CD8-positive, alpha-beta memory T cell (primary cell): ENCODE data around the gene PRKCZ. TPM values are rescaled to one million over a fixed set of nuclear protein-coding genes. Genes with fewer than 3 reads are reported as not detected.
A peak's percentile ranks its signal among the peaks of the same experiment; 100 is the strongest.

ENCODE experiments used
- CTCF ChIA-PET: fragments of 350-600 bp; sonication (Branson Sonifier 250); formaldehyde crosslinking; loops from one replicate; lab custom pipeline; 2021; ENCODE audit warnings: antibody characterized with exemption; lab: Charles Lee
- POLR2A ChIA-PET: fragments of 350-600 bp; sonication (Branson Sonifier 250); formaldehyde crosslinking; loops from one replicate; lab custom pipeline; 2021; ENCODE audit warnings: antibody characterized with exemption; lab: Charles Lee
- DNase-seq, 5 donors: peaks; one replicate each; pipeline versions ENCODE4 v3.0.0 to v3.0.0-alpha.2; 2020 to 2022; ENCODE audit warnings: mixed read lengths in 1 of 5
- H3K27ac ChIP-seq: one replicate; pipeline ENCODE4 v1.7.0; 2013; ENCODE audit warnings: low read depth, mild to moderate bottlenecking, low read length, moderate library complexity
- H3K27me3 ChIP-seq: 2 replicates; pipeline ENCODE4 v1.7.0; 2013; ENCODE audit warnings: low read length, mild to moderate bottlenecking; ENCODE audit not compliant: insufficient read depth, poor library complexity, severe bottlenecking
- H3K36me3 ChIP-seq: 2 replicates; pipeline ENCODE4 v1.7.0; 2013; ENCODE audit warnings: mild to moderate bottlenecking, low read length, moderate library complexity; ENCODE audit not compliant: insufficient read depth
- H3K4me1 ChIP-seq: 2 replicates; pipeline ENCODE4 v1.7.0; 2013; ENCODE audit warnings: mild to moderate bottlenecking, low read length, moderate library complexity; ENCODE audit not compliant: insufficient read depth
- H3K4me3 ChIP-seq: 2 replicates; pipeline ENCODE4 v1.7.0; 2013; ENCODE audit warnings: mild to moderate bottlenecking, low read length
- H3K9me3 ChIP-seq: 2 replicates; pipeline ENCODE4 v1.7.0; 2013; ENCODE audit warnings: mild to moderate bottlenecking, low read length
- H3K27ac Mint-ChIP-seq, 8 donors: one replicate each; pipeline ENCODE4 v1.8.0; 2020 to 2021; ENCODE audit warnings: mixed read lengths in 8 of 8, mild to moderate bottlenecking in 6 of 8, inconsistent platforms in 3 of 8, moderate library complexity in 3 of 8
- H3K27me3 Mint-ChIP-seq, 2 donors: one replicate each; pipeline ENCODE4 v1.8.0; 2020 to 2021; ENCODE audit warnings: mixed read lengths in 2 of 2, mild to moderate bottlenecking in 1 of 2, moderate library complexity in 1 of 2
- H3K36me3 Mint-ChIP-seq, 3 donors: one replicate each; pipeline ENCODE4 v1.8.0; 2020 to 2021; ENCODE audit warnings: mixed read lengths in 3 of 3, inconsistent platforms in 1 of 3, mild to moderate bottlenecking in 1 of 3
- H3K4me1 Mint-ChIP-seq, 3 donors: one replicate each; pipeline ENCODE4 v1.8.0; 2020 to 2021; ENCODE audit warnings: mixed read lengths in 3 of 3, inconsistent platforms in 1 of 3, mild to moderate bottlenecking in 1 of 3
- H3K4me3 Mint-ChIP-seq, 7 donors: one replicate each; pipeline ENCODE4 v1.8.0; 2020 to 2021; ENCODE audit warnings: mixed read lengths in 7 of 7, mild to moderate bottlenecking in 6 of 7, moderate library complexity in 4 of 7, inconsistent platforms in 2 of 7
- H3K9me3 Mint-ChIP-seq, 5 donors: one replicate each; pipeline ENCODE4 v1.8.0; 2020 to 2022; ENCODE audit warnings: mixed read lengths in 5 of 5, mild to moderate bottlenecking in 3 of 5, moderate library complexity in 2 of 5, inconsistent platforms in 1 of 5
- polyA plus RNA-seq: library from polyadenylated mRNA; unstranded; fragments of 300-500 nt; fragmentation: Illumina TruSeq; gene quantifications from one replicate; pipeline ENCODE4 v1.2.3, GENCODE V29; 2021
- total RNA-seq, 2 experiments: library from RNA; stranded (reverse); gene quantifications; one replicate each; pipeline ENCODE4 v1.2.3, GENCODE V29; 2021

The PRKCZ gene
- total and polyA plus RNA-seq, 3 experiments from 2014 or later = 13.8 to 17.4 (median 15.4) TPM

DNA sequence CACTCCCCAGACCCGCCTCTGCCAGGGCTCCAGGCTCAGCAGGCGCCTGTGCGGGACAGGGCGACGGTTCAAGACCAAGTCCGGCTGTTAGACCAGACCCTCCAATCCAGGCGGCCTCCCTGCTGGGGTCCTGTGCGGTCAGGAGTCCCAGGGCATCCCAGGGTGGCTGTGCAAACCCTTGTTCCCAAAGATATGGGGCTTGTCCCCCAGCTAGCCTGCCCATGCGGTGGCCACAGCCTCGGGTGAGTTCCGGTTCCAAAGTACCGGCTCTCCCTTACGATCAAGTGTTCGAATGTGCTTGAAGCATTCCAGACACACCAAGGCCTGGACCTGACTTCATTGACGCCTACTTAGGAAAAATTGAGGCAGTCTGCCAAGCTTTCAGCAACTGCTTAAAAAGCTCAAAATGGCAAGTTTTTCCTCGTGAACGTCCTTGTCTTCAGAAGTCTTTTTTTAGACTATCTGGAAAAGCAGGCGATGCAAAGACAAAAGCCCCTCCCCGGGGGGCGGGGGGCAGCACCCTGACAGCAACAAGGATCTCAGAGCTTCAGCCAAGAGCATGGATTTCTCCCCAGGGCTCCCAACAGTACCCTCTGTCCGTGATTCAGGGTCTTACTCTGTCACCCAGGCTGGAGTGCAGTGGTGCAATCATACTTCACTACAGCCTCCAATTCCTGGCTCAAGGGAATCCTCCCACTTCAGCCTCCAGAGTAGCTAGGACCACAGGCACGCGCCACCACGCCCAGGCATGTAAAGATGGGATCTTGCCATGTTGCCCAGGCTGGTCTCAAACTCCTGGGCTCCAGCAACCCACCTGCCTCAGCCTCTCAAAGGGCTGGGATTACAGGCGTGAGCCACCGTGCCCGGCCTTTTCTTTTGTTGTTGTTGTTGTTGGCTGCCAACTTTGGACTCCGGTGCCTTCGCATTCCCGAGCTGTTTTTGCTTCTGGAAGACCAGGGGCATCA lies 142.1 kb downstream of the PRKCZ start:
- Histone ChIP-seq H3K27ac (no peak overlapping the region), H3K4me3 (no peak overlapping the region), H3K4me1 (peaks cover 18% of the 10 kb centered on the region), H3K9me3 (no peaks in the 10 kb centered on the region), H3K27me3 (no peaks in the 10 kb centered on the region), H3K36me3 (no peaks in the 10 kb centered on the region)
- ChIA-PET POLR2A (interaction anchor here (0.6 to 1.4 kb wide), 2 partner anchors 35 to 116 kb away, joined by 3 to 6 read pairs; no protein-coding TSS in a partner anchor), CTCF (interaction anchor here (1.0 to 2.4 kb wide), 6 partner anchors 18 to 355 kb away, joined by 3 to 5 read pairs (median 3); no protein-coding TSS in a partner anchor)
- Mint-ChIP-seq H3K36me3 (peaks cover 0 to 6% (median 1%) of the 10 kb centered on the region in 3 donors), H3K4me3 (peak overlapping the region; percentile 23 to 90 (median 46)), H3K27me3 (no peaks in the 10 kb centered on the region), H3K9me3 (no peaks in the 10 kb centered on the region), H3K4me1 (peaks cover 4 to 25% (median 9%) of the 10 kb centered on the region in 3 donors), H3K27ac (peak overlapping the region in 6 of 8 donors; percentile 50 to 91 (median 82))
- DNase-seq = no peak

- H3K9me3 Mint-ChIP-seq = no peaks in the 10 kb centered on the region
- no peaks in the 10 kb centered on the region for H3K27me3 Mint-ChIP-seq
- H3K27ac ChIP-seq = peak overlapping the region; percentile 47
- no peaks in the 10 kb centered on the region for H3K36me3 ChIP-seq
- H3K36me3 Mint-ChIP-seq = peaks cover 0 to 4% (median 1%) of the 10 kb centered on the region in 3 donors
- peak overlapping the region in 7 of 8 donors; percentile 43 to 82 (median 58) for H3K27ac Mint-ChIP-seq
- CTCF ChIA-PET = no interaction called here
- H3K4me1 ChIP-seq = peaks cover 28% of the 10 kb centered on the region
- H3K27me3 ChIP-seq = no peaks in the 10 kb centered on the region
- H3K4me1 Mint-ChIP-seq = peaks cover 6 to 33% (median 10%) of the 10 kb centered on the region in 3 donors
- no peaks in the 10 kb centered on the region for H3K9me3 ChIP-seq
- DNase-seq = no peak
- POLR2A ChIA-PET = interaction anchor here (1.9 to 2.0 kb wide), 2 partner anchors 188 to 198 kb away, joined by 11 to 15 read pairs; partner anchors contain the start of genes MORN1 and RER1
- no peak overlapping the region for H3K4me3 ChIP-seq
- peak overlapping the region; percentile 26 to 87 (median 56) for H3K4me3 Mint-ChIP-seq
Observed at GRCh38 chr1:2193514-2194281, 143.5 kb downstream of the PRKCZ start.

DNA sequence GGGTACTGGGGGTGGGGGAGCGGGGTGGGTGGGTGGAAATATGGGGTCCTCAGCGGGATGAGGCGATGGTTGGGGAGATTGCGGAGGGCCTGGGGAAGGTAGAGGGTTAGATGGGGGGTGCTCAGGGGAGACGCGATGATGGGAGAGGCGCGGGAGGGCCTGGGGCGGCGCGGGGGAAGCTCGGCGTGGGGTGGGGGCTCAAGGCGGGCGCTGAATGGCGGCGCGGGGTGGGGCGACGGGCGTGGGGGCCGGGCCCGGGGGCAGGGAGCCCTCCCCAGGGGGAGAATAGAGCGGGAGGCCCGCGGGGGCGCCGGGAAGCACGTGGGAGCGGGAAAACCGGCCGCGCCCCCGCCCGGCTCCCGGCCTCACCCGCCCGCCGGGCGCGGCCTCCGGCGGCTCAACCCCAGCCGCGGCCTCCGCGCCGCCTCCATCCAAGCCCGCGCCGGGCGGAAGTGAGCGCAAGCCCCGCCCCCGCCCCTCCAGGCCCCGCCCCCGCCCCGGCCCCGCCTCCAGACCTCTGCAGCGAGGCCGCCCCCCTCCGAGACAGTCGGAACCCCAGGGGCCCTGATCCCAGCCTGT lies 144.2 kb downstream of the PRKCZ start, which contains the start of gene FAAP20:
TSS of gene FAAP20 (minus strand) at position 454 of the 579 bp plus-strand sequence. CDS start at position 431, 23 bp downstream.
- Mint-ChIP-seq H3K4me3 (peak within 1 kb of the TSS; percentile 80 to 95 (median 87)), H3K9me3 (no peaks in the 10 kb centered on the region), H3K27ac (peak within 1 kb of the TSS; percentile 87 to 98 (median 92)), H3K36me3 (peaks cover 0 to 2% (median 1%) of the 10 kb centered on the region in 3 donors), H3K27me3 (no peaks in the 10 kb centered on the region), H3K4me1 (peaks cover 13 to 36% (median 14%) of the 10 kb centered on the region in 3 donors)
- ChIA-PET CTCF (interaction anchor here (0.7 to 2.4 kb wide), 45 partner anchors 10 to 594 kb away, joined by 3 to 114 read pairs (median 4); partner anchors contain the start of genes MORN1, PEX10, RER1 and TNFRSF14), POLR2A (interaction anchor here (0.7 to 2.0 kb wide), 13 partner anchors 10 to 353 kb away, joined by 3 to 15 read pairs (median 7); partner anchors contain the start of genes MORN1, RER1 and SKI)
- Histone ChIP-seq H3K36me3 (no peaks in the 10 kb centered on the region), H3K4me1 (peaks cover 35% of the 10 kb centered on the region), H3K27me3 (no peaks in the 10 kb centered on the region), H3K27ac (peak within 1 kb of the TSS; percentile 78), H3K9me3 (no peaks in the 10 kb centered on the region), H3K4me3 (peak within 1 kb of the TSS; percentile 80)
- DNase-seq = peak in 2 of 5 donors; percentile 64 to 68

- peak; percentile 85 to 94 (median 92) for DNase-seq
- CTCF ChIA-PET = interaction anchor here (0.7 to 2.4 kb wide), 46 partner anchors 10 to 594 kb away, joined by 3 to 114 read pairs (median 4); partner anchors contain the start of genes MORN1, PEX10, RER1 and TNFRSF14
- Mint-ChIP-seq H3K27ac (peak overlapping the region; percentile 87 to 98 (median 92)), H3K9me3 (no peaks in the 10 kb centered on the region), H3K4me1 (peaks cover 20 to 38% (median 21%) of the 10 kb centered on the region in 3 donors), H3K4me3 (peak overlapping the region; percentile 80 to 95 (median 87)), H3K27me3 (no peaks in the 10 kb centered on the region), H3K36me3 (peaks cover 0 to 2% (median 1%) of the 10 kb centered on the region in 3 donors)
- H3K27ac ChIP-seq = peak overlapping the region; percentile 78
- no peaks in the 10 kb centered on the region for H3K27me3 ChIP-seq
- H3K36me3 ChIP-seq = no peaks in the 10 kb centered on the region
- POLR2A ChIA-PET = interaction anchor here (0.7 to 2.0 kb wide), 13 partner anchors 9 to 352 kb away, joined by 3 to 15 read pairs (median 7); partner anchors contain the start of genes MORN1, RER1 and SKI
- H3K4me3 ChIP-seq = peak overlapping the region; percentile 80
- no peaks in the 10 kb centered on the region for H3K9me3 ChIP-seq
- H3K4me1 ChIP-seq = peaks cover 35% of the 10 kb centered on the region
Observed at GRCh38 chr1:2194898-2195673, 144.9 kb downstream of the PRKCZ start.

DNA sequence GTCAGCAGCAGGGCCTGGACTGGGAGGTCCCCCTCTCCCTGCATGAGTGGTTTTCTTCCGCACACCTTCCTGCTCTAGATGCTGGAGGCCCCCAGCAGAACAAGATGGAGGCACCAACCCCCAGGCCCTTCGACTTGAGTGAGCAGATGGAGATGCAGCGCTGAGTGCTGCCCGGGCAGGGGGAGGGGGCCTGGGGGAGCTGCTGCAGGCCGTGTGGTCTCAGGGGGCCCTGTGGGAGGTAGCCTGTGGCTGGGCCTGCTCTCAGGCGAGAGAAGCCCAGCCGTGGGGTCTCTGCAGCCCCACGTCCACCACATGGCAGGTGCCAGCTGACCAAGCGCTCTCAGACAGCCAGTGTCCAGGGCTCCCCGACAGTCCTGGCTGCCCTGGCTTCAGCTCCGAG lies 145.6 kb downstream of the PRKCZ start:
- no peaks in the 10 kb centered on the region for H3K9me3 ChIP-seq
- H3K4me3 Mint-ChIP-seq = no peak overlapping the region
- no peak overlapping the region for H3K4me3 ChIP-seq
- ChIA-PET POLR2A (interaction anchor here (1.2 to 2.0 kb wide), 8 partner anchors 35 to 352 kb away, joined by 5 to 15 read pairs (median 8); partner anchors contain the start of genes MORN1 and RER1), CTCF (interaction anchor here (1.1 to 2.4 kb wide), 14 partner anchors 11 to 352 kb away, joined by 3 to 114 read pairs (median 10); partner anchors contain the start of genes MORN1 and RER1)
- no peak for DNase-seq
- H3K27ac Mint-ChIP-seq = peak overlapping the region in 3 of 8 donors; percentile 91 to 95 (median 95)
- H3K27me3 Mint-ChIP-seq = no peaks in the 10 kb centered on the region
- H3K27me3 ChIP-seq = no peaks in the 10 kb centered on the region
- H3K4me1 Mint-ChIP-seq = peaks cover 18 to 36% (median 20%) of the 10 kb centered on the region in 3 donors
- peaks cover 32% of the 10 kb centered on the region for H3K4me1 ChIP-seq
- peaks cover 0 to 2% (median 1%) of the 10 kb centered on the region in 3 donors for H3K36me3 Mint-ChIP-seq
- no peaks in the 10 kb centered on the region for H3K36me3 ChIP-seq
- peak overlapping the region; percentile 78 for H3K27ac ChIP-seq
- no peaks in the 10 kb centered on the region for H3K9me3 Mint-ChIP-seq

DNA sequence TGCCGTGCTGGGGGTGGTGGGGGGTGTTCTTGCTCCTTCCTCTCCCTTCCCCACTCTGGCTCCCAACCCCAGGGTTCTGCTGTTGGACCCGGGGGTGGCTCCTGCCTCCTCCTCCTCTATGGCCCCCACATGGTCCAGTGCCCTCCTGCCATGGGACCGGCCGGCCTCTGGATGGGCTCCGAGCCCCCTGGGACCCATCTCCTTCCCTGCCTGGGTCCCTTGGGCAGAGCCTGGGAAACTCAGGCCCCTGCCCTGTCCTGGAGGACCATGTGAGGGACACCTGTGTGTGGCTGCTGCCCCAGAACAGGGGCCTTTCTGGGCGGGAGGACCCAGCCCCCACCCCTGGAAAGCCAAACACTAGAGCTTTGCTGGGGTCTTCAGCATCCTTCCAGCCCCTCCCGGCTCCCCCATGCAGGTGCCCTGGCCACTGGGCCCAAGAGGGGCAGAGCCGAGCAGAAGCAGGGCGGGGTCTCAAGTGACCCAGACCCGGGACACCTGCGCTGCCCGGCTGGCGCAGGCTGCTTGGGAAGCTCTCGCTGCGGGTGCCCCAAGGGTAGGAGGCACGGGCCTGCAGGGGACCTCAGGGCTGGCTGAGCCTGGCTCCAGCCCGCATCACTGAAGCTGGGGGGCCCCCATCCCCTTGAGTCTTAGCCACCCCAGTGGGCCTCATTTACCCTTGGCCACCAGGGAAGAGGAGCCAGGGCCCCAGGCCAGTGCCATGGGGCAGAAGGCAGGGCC lies 146.9 kb downstream of the PRKCZ start:
- H3K27me3 Mint-ChIP-seq = no peaks in the 10 kb centered on the region
- H3K36me3 Mint-ChIP-seq = no peaks in the 10 kb centered on the region
- H3K36me3 ChIP-seq = no peaks in the 10 kb centered on the region
- no peak overlapping the region for H3K4me3 Mint-ChIP-seq
- no peaks in the 10 kb centered on the region for H3K27me3 ChIP-seq
- POLR2A ChIA-PET = interaction anchor here (0.6 kb wide), 1 partner anchor 601 kb away, joined by 4 read pairs; no protein-coding TSS in a partner anchor
- H3K4me3 ChIP-seq = no peak overlapping the region
- DNase-seq = no peak
- H3K9me3 ChIP-seq = no peaks in the 10 kb centered on the region
- peaks cover 15 to 29% (median 16%) of the 10 kb centered on the region in 3 donors for H3K4me1 Mint-ChIP-seq
- peak overlapping the region in 3 of 8 donors; percentile 21 to 76 (median 57) for H3K27ac Mint-ChIP-seq
- H3K4me1 ChIP-seq = peaks cover 32% of the 10 kb centered on the region
- H3K27ac ChIP-seq = peak overlapping the region; percentile 61
- CTCF ChIA-PET = interaction anchor here (0.8 to 2.4 kb wide), 6 partner anchors 116 to 359 kb away, joined by 3 to 114 read pairs (median 6); partner anchors contain the start of genes MORN1, RER1 and TNFRSF14
- H3K9me3 Mint-ChIP-seq = no peaks in the 10 kb centered on the region
